ENCODE data around the gene CIT. TPM values are rescaled to one million over a fixed set of nuclear protein-coding genes. Genes with fewer than 3 reads are reported as not detected.
"Not testable (repeated sequence)": the region's sequence is repeated elsewhere in the genome, so short reads cannot be mapped to it uniquely, and the experiment has no call there.

The CIT gene
- total RNA-seq, 5 donors from 2014 or later (not counting 1 experiment from before 2014, with no cell fraction given), result 1.9 to 4.5 (median 2.1) TPM

DNA sequence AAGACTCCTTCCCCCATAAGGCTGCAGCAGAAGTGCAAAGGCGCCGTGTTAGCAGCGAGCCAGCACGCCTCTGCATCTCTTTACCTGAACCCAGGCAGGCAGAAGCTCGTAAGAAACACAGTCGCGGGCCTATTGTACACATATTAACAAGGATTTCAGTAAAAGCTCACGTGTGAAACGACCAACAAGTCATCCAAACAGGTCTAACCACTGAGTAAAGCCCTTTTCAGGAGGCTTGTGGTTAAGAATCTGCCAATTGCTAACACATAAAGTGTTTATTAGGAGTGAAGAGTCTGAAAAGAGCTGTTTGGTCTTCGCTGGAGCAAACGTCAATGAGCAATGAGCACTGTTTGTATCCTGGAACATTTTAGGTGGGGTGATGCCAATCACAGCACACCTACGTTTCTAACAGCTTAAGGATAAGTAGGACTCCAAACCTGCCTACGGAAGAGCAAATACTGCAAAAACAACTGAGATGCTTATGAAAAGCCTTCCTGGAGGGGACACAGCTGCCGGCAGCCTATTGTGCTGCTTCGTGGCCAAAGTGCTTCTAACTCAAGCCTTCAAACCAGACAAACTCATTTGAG, 166.1 kb downstream of the CIT start:
- 97% methylated on average over 4 of the region's 15 CpGs for WGBS (ENCODE audit: insufficient coverage)
- H3K36me3 Mint-ChIP-seq, result peaks cover 4% of the 10 kb centered on the region
- no peak for ATAC-seq (replicated peaks in 1 of 4)
- H3K27me3 ChIP-seq (replicated peaks in 1 of 2; ENCODE audit: control insufficient read depth in 2 of 2, extremely low read depth in 1 of 2, insufficient read depth in 2 of 2, low read length in 1 of 2), result no peaks in the 10 kb centered on the region
- no peak overlapping the region for H3K27ac ChIP-seq (ENCODE audit: low read length)
- POLR2A ChIA-PET, result no interaction called here
- no peak overlapping the region for H3K4me3 Mint-ChIP-seq
- H3K9me3 Mint-ChIP-seq, result peaks cover 0 to 3% (median 2%) of the 10 kb centered on the region in 3 donors
- H3K4me1 ChIP-seq (ENCODE audit: control insufficient read depth in 1 of 2, extremely low read depth in 1 of 2, insufficient read depth in 2 of 2, low read length in 2 of 2), result no peaks in the 10 kb centered on the region
- H3K4me3 ChIP-seq (ENCODE audit: control insufficient read depth in 1 of 2, extremely low read depth in 1 of 2, low read length in 1 of 2), result no peak overlapping the region
- CTCF ChIA-PET, result no interaction called here
- no peaks in the 10 kb centered on the region for H3K4me1 Mint-ChIP-seq
- H3K27me3 Mint-ChIP-seq, result no peaks in the 10 kb centered on the region
- H3K9me3 ChIP-seq, result no peaks in the 10 kb centered on the region
- H3K36me3 ChIP-seq (ENCODE audit: control insufficient read depth in 2 of 2, extremely low read depth in 1 of 2, insufficient read depth in 1 of 2, low read length in 1 of 2), result no peaks in the 10 kb centered on the region
- H3K27ac Mint-ChIP-seq, result no peak overlapping the region
- DNase-seq, result no peak

DNA sequence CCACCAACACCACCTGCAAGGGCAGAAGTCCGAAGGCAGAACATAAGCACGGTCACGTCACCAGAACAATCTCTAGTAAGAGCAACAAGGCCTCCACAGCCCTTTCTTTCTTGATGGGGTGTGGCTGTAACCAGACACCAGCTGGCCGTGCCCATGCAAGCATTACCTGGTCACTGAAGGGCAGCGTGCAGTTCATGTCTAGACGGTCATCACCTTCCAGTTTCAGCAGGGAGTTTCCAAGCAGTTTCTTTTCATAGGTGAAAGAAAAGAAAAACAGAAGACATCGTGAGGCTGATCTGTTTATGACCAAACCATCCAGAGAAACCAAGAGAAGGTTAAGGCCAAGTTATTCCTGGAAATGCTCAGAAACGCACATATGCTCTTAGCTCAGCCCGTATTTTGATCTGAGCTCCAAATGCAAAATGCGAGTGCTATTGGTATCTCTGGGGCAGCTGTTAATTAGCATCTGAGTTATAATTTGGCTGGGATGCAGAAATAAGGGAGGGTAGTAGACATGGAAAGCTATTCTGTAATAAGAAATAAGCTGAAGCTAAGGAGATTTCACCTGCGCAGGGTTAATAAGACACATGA, 166.7 kb downstream of the CIT start:
- Mint-ChIP-seq H3K9me3 (peaks cover 0 to 3% (median 2%) of the 10 kb centered on the region in 3 donors), H3K4me1 (no peaks in the 10 kb centered on the region), H3K4me3 (no peak overlapping the region), H3K27me3 (no peaks in the 10 kb centered on the region), H3K36me3 (peaks cover 4% of the 10 kb centered on the region), H3K27ac (no peak overlapping the region)
- ChIA-PET CTCF (no interaction called here), POLR2A (interaction anchor here in 1 of 2 donors (0.6 kb wide), 1 partner anchor 21 kb away, joined by 4 read pairs; no protein-coding TSS in a partner anchor)
- no peaks in the 10 kb centered on the region for H3K4me1 ChIP-seq (ENCODE audit: control insufficient read depth in 1 of 2, extremely low read depth in 1 of 2, insufficient read depth in 2 of 2, low read length in 2 of 2)
- DNase-seq, result no peak
- H3K27ac ChIP-seq (ENCODE audit: low read length), result no peak overlapping the region
- no peaks in the 10 kb centered on the region for H3K9me3 ChIP-seq
- no peaks in the 10 kb centered on the region for H3K36me3 ChIP-seq (ENCODE audit: control insufficient read depth in 2 of 2, extremely low read depth in 1 of 2, insufficient read depth in 1 of 2, low read length in 1 of 2)
- ATAC-seq (replicated peaks in 1 of 4), result no peak
- H3K27me3 ChIP-seq (replicated peaks in 1 of 2; ENCODE audit: control insufficient read depth in 2 of 2, extremely low read depth in 1 of 2, insufficient read depth in 2 of 2, low read length in 1 of 2), result no peaks in the 10 kb centered on the region
- H3K4me3 ChIP-seq (ENCODE audit: control insufficient read depth in 1 of 2, extremely low read depth in 1 of 2, low read length in 1 of 2), result no peak overlapping the region
- 99% methylated on average over 10 of the region's 11 CpGs for WGBS (ENCODE audit: insufficient coverage)

DNA sequence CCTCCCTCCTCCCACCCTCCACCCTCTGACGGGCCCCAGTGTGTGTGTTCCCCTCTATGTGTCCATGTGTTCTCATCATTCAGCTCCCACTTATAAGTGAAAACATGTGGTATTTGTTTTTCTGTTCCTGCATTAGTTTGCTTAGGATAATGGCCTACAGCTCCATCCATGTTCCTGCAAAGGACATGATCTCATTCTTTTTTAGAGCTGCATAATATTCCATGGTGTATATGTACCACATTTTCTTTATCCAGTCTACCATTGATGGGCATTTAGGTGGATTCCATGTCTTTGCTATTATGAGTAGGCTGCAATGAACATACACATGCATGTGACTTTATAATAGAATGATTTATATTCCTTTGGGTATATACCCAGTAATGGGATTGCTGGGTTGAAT, 170.7 kb downstream of the CIT start:
- H3K27ac ChIP-seq (ENCODE audit: low read length); H3K27me3 ChIP-seq (replicated peaks in 1 of 2; ENCODE audit: control insufficient read depth in 2 of 2, extremely low read depth in 1 of 2, insufficient read depth in 2 of 2, low read length in 1 of 2); H3K9me3 ChIP-seq; H3K27ac Mint-ChIP-seq; H3K4me1 ChIP-seq (ENCODE audit: control insufficient read depth in 1 of 2, extremely low read depth in 1 of 2, insufficient read depth in 2 of 2, low read length in 2 of 2); POLR2A ChIA-PET; H3K9me3 Mint-ChIP-seq; DNase-seq; ATAC-seq (replicated peaks in 1 of 4); H3K36me3 Mint-ChIP-seq; H3K36me3 ChIP-seq (ENCODE audit: control insufficient read depth in 2 of 2, extremely low read depth in 1 of 2, insufficient read depth in 1 of 2, low read length in 1 of 2); H3K4me3 Mint-ChIP-seq; H3K4me1 Mint-ChIP-seq; H3K27me3 Mint-ChIP-seq; H3K4me3 ChIP-seq (ENCODE audit: control insufficient read depth in 1 of 2, extremely low read depth in 1 of 2, low read length in 1 of 2): not testable (repeated sequence)
- CTCF ChIA-PET, result interaction anchor here in 1 of 2 donors (0.9 kb wide), 1 partner anchor 8 kb away, joined by 3 read pairs; no protein-coding TSS in a partner anchor
- WGBS (ENCODE audit: insufficient coverage), result no CpG with 5 or more reads among the region's 1 CpG

- no peak for ATAC-seq (replicated peaks in 1 of 4)
- POLR2A ChIA-PET, result interaction anchor here in 1 of 2 donors (0.6 kb wide), 1 partner anchor 128 kb away, joined by 3 read pairs; no protein-coding TSS in a partner anchor
- Histone ChIP-seq H3K9me3 (no peaks in the 10 kb centered on the region), H3K36me3 (ENCODE audit: control insufficient read depth in 2 of 2, extremely low read depth in 1 of 2, insufficient read depth in 1 of 2, low read length in 1 of 2) (no peaks in the 10 kb centered on the region), H3K27me3 (replicated peaks in 1 of 2; ENCODE audit: control insufficient read depth in 2 of 2, extremely low read depth in 1 of 2, insufficient read depth in 2 of 2, low read length in 1 of 2) (no peaks in the 10 kb centered on the region), H3K27ac (ENCODE audit: low read length) (no peak overlapping the region), H3K4me3 (ENCODE audit: control insufficient read depth in 1 of 2, extremely low read depth in 1 of 2, low read length in 1 of 2) (no peak overlapping the region), H3K4me1 (ENCODE audit: control insufficient read depth in 1 of 2, extremely low read depth in 1 of 2, insufficient read depth in 2 of 2, low read length in 2 of 2) (no peaks in the 10 kb centered on the region)
- Mint-ChIP-seq H3K4me1 (no peaks in the 10 kb centered on the region), H3K27ac (no peak overlapping the region), H3K4me3 (no peak overlapping the region), H3K27me3 (no peaks in the 10 kb centered on the region), H3K9me3 (no peaks in the 10 kb centered on the region), H3K36me3 (no peaks in the 10 kb centered on the region)
- WGBS (ENCODE audit: insufficient coverage), result 94% methylated on average over 5 of the region's 7 CpGs
- DNase-seq, result no peak
- CTCF ChIA-PET, result interaction anchor here in 1 of 2 donors (0.6 kb wide), 1 partner anchor 1710 kb away, joined by 3 read pairs; no protein-coding TSS in a partner anchor
Measured at GRCh38 chr12:119705182-119705581, 171.9 kb downstream of the CIT start.

DNA sequence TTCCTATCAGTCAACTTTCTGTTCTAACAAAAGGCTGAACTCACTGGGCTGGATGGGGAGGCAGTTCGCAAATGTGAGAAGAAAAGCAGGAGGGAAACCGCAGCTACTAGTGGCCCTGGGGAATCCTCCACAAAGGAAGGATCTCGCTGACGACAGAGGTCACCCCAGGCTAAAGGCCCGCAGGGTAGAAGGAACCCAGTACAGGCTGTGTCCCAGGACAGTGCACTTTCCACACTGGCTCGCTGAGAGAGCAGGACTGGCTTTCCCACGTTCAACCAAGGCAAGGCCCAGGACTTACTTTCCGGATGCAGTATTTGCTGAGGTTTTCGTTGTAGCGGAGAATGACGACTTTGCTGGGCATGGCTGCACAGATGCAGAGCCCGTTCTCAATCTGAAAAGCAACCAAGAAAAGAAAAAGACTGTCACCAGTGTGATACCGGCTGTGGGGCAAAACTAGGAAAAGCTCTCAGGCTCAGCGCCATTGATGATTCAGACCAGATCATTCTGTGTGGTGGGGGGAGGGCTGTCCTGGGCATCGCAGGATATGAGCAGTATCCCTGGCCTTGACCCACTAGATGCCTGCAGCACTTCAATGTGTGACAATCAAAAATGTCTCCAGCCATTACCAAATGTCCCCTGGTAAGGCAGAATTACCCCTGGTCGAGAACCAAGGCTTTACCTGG, 172.9 kb downstream of the CIT start:
- Mint-ChIP-seq H3K4me3 (no peak overlapping the region), H3K27me3 (no peaks in the 10 kb centered on the region), H3K9me3 (no peaks in the 10 kb centered on the region), H3K36me3 (no peaks in the 10 kb centered on the region), H3K27ac (no peak overlapping the region), H3K4me1 (no peaks in the 10 kb centered on the region)
- Histone ChIP-seq H3K4me3 (ENCODE audit: control insufficient read depth in 1 of 2, extremely low read depth in 1 of 2, low read length in 1 of 2) (no peak overlapping the region), H3K4me1 (ENCODE audit: control insufficient read depth in 1 of 2, extremely low read depth in 1 of 2, insufficient read depth in 2 of 2, low read length in 2 of 2) (no peaks in the 10 kb centered on the region), H3K9me3 (no peaks in the 10 kb centered on the region), H3K27me3 (replicated peaks in 1 of 2; ENCODE audit: control insufficient read depth in 2 of 2, extremely low read depth in 1 of 2, insufficient read depth in 2 of 2, low read length in 1 of 2) (no peaks in the 10 kb centered on the region), H3K36me3 (ENCODE audit: control insufficient read depth in 2 of 2, extremely low read depth in 1 of 2, insufficient read depth in 1 of 2, low read length in 1 of 2) (no peaks in the 10 kb centered on the region), H3K27ac (ENCODE audit: low read length) (no peak overlapping the region)
- 98% methylated on average over 12 of the region's 16 CpGs for WGBS (ENCODE audit: insufficient coverage)
- ATAC-seq (replicated peaks in 1 of 4) (no peak), DNase-seq (no peak)
- CTCF ChIA-PET, result no interaction called here
- POLR2A ChIA-PET, result no interaction called here

GRCh38 chr12:119700078-119700477, 177.0 kb downstream of the CIT start:
- H3K9me3 Mint-ChIP-seq, result no peaks in the 10 kb centered on the region
- ATAC-seq (replicated peaks in 1 of 4), result no peak
- 92% methylated on average over 2 of the region's 6 CpGs for WGBS (ENCODE audit: insufficient coverage)
- H3K36me3 Mint-ChIP-seq, result no peaks in the 10 kb centered on the region
- Histone ChIP-seq H3K4me3 (ENCODE audit: control insufficient read depth in 1 of 2, extremely low read depth in 1 of 2, low read length in 1 of 2) (no peak overlapping the region), H3K36me3 (ENCODE audit: control insufficient read depth in 2 of 2, extremely low read depth in 1 of 2, insufficient read depth in 1 of 2, low read length in 1 of 2) (no peaks in the 10 kb centered on the region), H3K4me1 (ENCODE audit: control insufficient read depth in 1 of 2, extremely low read depth in 1 of 2, insufficient read depth in 2 of 2, low read length in 2 of 2) (no peaks in the 10 kb centered on the region), H3K9me3 (no peaks in the 10 kb centered on the region), H3K27ac (ENCODE audit: low read length) (no peak overlapping the region), H3K27me3 (replicated peaks in 1 of 2; ENCODE audit: control insufficient read depth in 2 of 2, extremely low read depth in 1 of 2, insufficient read depth in 2 of 2, low read length in 1 of 2) (no peaks in the 10 kb centered on the region)
- no peak overlapping the region for H3K4me3 Mint-ChIP-seq
- no peaks in the 10 kb centered on the region for H3K27me3 Mint-ChIP-seq
- H3K27ac Mint-ChIP-seq, result no peak overlapping the region
- POLR2A ChIA-PET, result no interaction called here
- CTCF ChIA-PET, result no interaction called here
- no peaks in the 10 kb centered on the region for H3K4me1 Mint-ChIP-seq
- no peak for DNase-seq
